GM21786 (cell line): ENCODE results near the gene OR6Q1.
"Not testable (repeated sequence)": the region's sequence is repeated elsewhere in the genome, so short reads cannot be mapped to it uniquely, and the experiment has no call there.

ENCODE experiments used
- ATAC-seq: cut with Tn5 transposase; IDR thresholded peaks from one replicate; pipeline ENCODE4 v1.9.1; 2021; ENCODE audit not compliant: unreplicated experiment

The OR6Q1 gene, protein sequence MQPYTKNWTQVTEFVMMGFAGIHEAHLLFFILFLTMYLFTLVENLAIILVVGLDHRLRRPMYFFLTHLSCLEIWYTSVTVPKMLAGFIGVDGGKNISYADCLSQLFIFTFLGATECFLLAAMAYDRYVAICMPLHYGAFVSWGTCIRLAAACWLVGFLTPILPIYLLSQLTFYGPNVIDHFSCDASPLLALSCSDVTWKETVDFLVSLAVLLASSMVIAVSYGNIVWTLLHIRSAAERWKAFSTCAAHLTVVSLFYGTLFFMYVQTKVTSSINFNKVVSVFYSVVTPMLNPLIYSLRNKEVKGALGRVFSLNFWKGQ

GRCh38 chr11:58030653-58031052, at the start of gene OR6Q1:
Gene OR6Q1 (plus strand): TSS chr11:58030953. CDS start chr11:58030953, 0 bp downstream.
- ATAC-seq, result no peak

GRCh38 chr11:57981536-57981935, 49.2 kb upstream of the OR6Q1 start:
- no peak for ATAC-seq

DNA sequence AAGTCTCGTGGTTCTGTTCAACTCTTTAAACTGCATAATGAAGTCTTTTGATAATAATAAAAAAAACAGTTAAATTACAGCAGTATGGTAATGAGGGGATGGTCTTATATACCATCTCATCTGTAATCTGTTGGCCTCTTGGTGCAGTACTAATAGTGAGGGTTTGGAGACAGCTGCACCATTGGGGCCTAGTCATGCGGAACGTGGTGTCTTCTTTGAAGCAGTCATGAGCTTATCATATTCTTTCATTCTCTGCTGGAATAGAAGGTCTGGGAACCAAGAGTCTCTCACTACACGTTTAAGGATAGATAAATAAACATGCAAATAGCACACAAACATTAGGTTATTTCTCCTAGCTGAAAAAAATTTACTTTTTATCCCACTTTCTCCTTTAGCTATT, 48.0 kb upstream of the OR6Q1 start:
- no peak for ATAC-seq

- ATAC-seq, result no peak
Observed at GRCh38 chr11:57983191-57983590, 47.6 kb upstream of the OR6Q1 start.

GRCh38 chr11:57999523-57999922, 31.2 kb upstream of the OR6Q1 start:
- not testable (repeated sequence) for ATAC-seq

- ATAC-seq, result not testable (repeated sequence)
Observed at GRCh38 chr11:58000021-58000420, 30.7 kb upstream of the OR6Q1 start.

GRCh38 chr11:58000699-58001098, 30.1 kb upstream of the OR6Q1 start:
- no peak for ATAC-seq

- no peak for ATAC-seq
Observed at GRCh38 chr11:58003036-58003435, 27.7 kb upstream of the OR6Q1 start.

- ATAC-seq, result no peak
Observed at GRCh38 chr11:58003591-58003990, 27.2 kb upstream of the OR6Q1 start.

DNA sequence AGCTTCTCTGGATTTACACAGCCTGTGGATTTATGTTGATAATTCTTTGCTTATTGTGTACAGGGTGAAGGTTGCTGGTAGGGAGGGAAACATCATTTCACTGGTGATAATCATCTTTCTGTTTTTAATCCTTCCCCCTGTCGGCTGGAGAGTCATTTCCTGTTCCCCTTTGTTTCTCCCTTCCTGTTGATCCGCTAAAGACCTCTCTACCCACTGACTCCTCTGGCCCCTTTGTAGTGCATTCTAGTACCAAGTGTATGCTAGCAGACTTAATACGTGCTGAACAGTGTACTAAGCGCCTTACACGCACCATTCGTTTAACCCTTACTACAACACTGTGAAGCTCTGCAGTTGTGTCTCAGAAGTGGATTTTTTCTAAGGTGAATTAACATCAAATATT, 26.1 kb upstream of the OR6Q1 start:
- ATAC-seq, result no peak

- no peak for ATAC-seq
Observed at GRCh38 chr11:58006940-58007339, 23.8 kb upstream of the OR6Q1 start.

DNA sequence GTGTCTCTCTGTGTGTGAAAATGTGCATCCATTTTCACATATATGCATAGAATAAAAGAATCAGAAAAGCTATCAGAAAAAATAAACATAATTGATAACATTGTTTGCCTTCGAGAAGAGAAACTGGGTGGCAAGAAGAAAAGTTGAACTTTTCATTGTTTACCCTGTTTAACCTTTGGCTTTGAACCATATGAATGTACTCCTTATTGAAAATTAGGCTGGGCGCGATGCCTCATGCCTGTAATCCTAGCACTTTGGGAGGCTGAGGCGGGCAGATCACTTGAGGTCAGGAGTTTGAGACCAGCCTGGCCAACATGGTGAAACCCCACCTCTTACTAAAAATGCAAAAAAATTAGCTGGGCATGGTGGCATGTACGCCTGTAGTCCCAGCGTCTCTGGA, 19.0 kb upstream of the OR6Q1 start:
- ATAC-seq, result no peak

GRCh38 chr11:58023435-58023931, 7.3 kb upstream of the OR6Q1 start, which contains the start of gene OR9Q1:
Gene OR9Q1 (plus strand): TSS chr11:58023881. CDS start chr11:58179445, 155,564 bp downstream.
- ATAC-seq, result no peak

DNA sequence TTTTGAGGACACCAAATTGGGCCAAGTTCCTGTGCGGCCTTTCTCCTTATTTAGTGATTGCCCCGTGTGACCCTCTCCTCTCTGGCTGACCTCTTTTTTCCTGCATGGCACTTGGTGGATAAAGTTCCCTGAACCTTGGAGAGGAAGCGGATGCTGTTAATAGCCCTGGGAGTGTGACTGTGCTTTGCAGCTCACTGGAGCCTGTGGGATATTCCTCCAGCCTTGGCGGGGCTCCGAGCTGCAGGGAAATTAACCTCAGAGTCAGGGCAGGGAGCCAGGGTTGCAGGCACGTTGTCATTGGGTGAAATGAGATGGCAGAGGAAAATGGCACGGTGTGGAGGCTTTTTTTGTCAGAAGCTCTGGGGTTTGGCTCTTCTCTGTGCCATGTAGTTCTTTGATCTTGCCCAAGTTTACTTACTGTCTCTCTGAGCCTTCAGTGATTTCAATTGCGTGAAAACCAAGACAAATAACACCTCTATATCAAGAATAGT, 6.1 kb upstream of the OR6Q1 start:
- ATAC-seq, result no peak

DNA sequence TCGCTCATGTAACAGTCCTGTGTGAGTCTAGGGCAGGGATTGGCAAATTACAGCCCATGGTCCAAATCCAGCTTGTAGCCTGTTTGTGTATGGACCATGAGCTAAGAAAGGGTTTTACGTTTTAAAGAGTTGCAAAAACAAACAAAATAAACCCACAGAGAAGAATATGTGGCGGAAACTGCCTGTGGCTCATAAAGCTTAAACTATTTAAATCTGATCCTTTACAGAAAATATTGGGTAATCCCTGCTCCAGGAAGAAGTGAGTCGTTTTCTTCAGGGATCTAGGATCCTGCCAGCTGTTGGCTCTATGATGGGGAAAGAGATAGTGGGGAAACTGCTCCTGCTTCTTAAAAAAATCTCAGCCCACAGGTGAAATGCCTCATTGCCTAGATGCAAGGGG, 3.4 kb upstream of the OR6Q1 start:
- ATAC-seq, result no peak

DNA sequence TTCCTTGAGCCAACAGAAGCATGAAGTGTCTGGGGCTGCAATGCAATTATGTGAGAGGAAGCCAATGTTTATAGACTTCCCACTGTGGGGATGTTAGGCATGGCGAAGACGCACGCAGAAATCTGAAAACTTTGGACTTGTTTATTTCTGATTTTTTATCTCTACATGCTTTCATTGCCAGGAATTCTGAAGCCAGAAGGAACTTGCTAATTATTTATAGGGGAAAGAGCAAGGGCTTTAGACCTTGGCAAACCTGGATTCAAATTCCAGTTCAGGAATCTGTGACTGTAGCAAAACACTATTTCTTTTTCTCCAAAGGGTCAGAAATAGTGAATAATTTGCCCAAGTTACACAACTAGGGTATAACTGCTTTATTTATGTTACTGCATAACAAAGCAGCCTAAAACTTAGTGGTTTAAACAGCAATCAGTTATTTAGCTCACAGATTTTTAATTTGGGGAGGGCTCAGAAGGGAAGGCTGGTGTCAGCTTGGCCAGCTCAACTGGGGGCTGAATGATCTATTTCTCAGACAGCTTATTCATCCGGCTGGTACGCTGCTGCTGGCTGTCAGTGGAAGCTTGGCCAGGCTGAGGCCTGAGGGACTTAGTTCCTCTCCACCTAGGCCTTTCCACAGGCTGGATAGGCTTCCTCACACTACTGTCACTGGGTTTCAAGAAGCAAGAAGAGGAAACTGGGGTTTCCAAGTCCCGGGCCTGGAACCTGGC, 1.9 kb upstream of the OR6Q1 start:
- ATAC-seq, result no peak

DNA sequence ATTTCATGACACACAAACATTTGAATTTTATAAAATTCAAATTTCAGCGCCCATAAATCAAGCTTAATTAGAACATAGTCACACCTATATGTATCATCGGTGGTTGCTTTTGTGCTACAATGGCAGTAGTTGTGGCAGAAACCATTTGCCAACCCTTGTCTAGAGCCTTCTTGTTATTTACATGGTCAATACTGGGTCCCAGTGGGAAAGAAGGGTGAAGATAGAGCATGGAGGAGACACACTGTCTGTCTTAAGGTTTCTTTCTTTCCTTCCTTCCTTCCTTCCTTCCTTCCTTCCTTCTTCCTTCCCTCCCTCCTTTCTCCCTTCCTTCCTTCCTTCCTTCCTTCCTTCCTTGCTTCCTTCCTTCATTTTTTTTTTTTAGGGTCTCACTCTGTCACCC, 3.7 kb downstream of the OR6Q1 start:
- no peak for ATAC-seq

DNA sequence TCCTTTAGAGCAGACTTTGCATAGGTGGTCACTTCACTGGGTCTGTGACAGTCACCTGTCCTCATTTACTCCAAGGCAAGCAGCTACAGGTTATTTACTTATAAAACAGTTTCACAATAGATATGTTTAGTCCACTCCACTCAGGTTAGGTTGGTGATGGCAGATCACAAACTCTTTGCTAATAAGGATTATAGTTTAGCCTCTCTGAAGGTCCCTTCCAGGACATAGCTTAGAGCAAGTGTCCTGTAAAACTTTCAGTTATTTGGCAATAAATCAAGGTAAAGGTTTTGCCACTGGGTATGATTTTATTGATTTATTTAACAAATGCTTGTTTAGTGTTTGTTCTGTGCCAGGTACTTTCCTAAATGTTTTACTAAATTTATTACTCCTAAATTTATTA, 8.8 kb downstream of the OR6Q1 start:
- ATAC-seq, result no peak

DNA sequence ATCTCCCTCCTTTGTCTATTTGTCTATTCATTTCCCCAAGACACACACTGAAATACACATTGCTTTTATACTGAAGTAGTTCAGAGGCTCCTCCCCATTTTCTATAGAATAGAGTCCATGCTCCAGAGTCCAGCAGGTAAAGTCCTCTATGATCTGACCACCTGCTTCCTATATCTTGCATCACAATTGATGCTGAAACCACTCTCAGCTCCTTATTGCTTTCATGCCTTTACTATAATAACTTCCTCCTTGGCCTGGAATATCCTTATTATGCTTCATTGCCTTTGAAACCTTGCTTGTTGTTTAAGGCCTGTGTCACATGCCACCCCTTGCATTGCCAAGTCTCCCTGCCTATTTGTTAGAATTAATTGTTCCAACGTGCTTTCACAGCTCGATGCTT, 12.6 kb downstream of the OR6Q1 start:
- ATAC-seq, result no peak

DNA sequence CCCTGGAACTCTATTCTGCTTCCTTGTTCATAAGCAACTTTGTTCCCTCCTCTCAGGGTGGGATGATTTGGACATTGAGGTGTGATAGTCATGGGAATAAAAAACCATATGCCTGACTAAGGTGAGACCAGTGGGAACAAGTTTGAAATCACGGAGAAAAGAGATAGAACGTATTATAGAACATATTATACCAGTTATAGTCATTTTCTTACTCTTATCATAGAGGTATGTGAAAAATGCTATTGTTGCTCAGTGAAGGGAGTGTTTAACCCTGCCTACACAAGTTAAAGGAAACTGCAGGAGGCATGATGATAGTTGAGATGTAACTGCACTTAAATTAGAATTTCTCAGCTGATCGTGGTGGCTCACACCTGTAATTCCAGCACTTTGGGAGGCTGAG, 15.5 kb downstream of the OR6Q1 start:
- no peak for ATAC-seq

DNA sequence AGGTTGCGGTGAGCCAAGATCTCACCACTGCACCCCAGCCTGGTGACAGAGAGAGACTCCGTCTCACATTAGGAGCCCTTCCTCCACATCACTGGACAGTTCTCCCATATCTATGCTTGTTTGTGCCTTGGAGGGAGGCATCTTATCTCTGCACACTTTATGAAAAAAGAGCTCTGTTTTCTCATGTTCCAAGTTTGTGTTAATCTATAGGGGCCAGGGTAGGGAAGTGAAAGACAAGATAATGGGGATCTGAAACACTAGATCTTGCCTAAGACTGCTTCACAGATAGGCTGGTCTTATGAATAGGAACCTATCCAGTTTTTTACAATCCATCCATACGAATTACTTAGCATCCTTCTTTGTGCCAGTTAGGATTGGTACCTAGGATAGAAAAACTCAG, 17.1 kb downstream of the OR6Q1 start:
- ATAC-seq, result no peak

GRCh38 chr11:58055806-58056401, 25.2 kb downstream of the OR6Q1 start:
- no peak for ATAC-seq
